IPS DF 19.7 (cell line): ENCODE results near the gene HNRNPA3.
A peak's percentile ranks its signal among the peaks of the same experiment; 100 is the strongest.
"Not testable (repeated sequence)": the region's sequence is repeated elsewhere in the genome, so short reads cannot be mapped to it uniquely, and the experiment has no call there.

Source experiments
- DNase-seq: peaks from one replicate; pipeline ENCODE4 v3.0.0-alpha.2; 2013; ENCODE audit warnings: low read depth, low spot score

Gene HNRNPA3

GRCh38 chr2:177212106-177212890 lies at the start of gene HNRNPA3:
HNRNPA3 (plus strand) TSS chr2:177212794; CDS start chr2:177212800, 6 bp downstream.
- DNase-seq = peak; percentile 88

DNA sequence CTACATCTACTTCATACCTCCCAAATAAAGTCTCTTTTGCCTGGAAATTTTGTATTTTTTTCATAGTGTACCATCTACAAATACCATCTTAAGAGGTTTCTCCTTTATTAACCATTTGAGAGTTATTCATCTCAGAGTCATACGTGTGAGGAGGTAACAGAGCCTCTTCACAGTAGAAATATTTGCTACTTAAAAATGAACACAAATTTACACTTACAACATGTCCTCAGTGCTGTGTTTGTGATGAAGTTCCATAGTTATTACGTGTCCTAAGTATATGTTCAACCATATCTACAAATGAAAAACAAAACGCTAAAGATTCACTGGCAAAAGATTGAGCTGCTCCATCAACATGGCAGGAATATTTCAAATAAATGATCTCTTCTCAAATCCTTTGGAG lies 48.5 kb upstream of the HNRNPA3 start:
- no peak for DNase-seq

GRCh38 chr2:177164584-177165052 lies 48.0 kb upstream of the HNRNPA3 start:
- no peak for DNase-seq

DNA sequence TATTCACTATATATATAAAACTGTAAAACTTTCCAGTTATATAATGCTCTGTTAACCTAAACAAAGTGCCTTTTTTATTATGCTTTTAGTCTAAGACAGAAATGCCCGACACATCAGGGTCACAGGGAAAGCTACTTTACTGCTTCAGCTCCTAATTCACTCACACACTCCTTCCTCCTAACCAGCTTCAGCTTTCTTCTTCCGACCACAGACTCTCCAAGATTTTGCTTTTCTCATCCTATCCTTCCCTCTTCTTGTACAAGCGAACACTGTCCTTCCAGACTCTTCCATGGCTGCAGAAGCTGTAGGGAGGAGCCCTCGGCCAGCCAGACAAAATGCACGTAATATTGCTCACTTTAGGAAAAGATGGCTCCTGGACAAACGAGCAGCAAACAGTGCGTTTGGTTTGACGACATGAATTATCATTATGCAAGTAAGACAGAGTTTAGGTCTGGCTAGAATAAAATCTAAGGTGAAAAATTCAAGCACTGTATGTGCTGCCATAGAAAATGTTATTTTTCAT lies 47.5 kb upstream of the HNRNPA3 start:
- DNase-seq = no peak

GRCh38 chr2:177165721-177166711 lies 46.6 kb upstream of the HNRNPA3 start:
- DNase-seq = no peak

DNA sequence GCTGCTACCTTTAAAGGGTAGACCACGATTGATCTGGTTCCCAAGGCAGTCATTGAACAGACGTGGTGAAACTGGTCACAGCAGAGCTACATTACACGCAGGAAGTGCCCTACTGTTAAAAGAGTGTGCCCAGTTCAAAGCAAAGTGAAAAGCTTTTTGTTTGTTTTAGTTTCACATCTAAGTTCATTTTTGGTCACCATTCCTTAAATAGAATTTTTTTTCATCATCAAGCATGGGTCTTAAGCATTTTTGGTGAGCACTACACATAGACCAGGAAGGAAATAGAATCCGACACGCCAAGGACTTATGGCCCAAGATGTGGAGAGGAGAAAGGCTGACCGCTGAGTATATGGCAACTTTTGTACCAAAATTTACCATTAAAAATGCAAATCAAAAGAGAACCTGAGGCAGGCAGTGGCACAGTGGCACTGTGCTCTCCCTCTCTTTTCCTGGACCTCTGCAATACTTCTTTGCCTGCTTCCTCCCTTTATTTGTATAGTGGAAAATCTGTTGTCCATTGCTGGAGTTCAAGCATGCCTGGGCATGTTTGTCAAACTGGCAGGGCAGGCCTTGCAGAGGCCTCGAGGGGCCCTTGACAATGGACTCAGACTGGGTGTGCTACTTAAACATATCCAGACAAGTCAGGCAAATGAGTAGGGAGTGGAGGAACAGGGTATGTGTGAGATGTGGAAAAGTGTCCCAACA lies 42.6 kb upstream of the HNRNPA3 start:
- no peak for DNase-seq

DNA sequence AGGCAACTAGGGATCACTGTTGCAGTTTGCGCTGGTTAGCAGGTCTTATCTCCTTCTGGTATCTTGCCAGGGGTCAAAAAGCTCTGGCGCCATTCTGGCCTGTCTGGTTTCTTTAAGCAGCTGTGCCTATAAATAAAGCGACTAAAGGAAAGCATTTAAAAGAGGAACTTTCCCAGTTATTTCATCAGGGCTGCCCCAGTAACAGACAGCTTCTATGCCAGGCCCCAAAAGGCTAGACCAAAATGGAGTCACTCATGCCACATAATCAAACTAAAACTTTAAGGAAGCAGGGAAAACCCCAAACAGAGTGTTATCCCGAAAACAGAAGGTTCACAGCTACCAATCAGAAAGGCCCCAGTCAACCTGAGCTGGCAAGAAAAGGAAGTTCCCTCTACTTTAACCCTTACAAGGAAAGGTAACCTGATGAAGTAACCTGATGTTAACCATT lies 41.2 kb upstream of the HNRNPA3 start:
- no peak for DNase-seq

- no peak for DNase-seq
Measured at GRCh38 chr2:177172034-177172880, 40.3 kb upstream of the HNRNPA3 start.

GRCh38 chr2:177174486-177174885 lies 38.1 kb upstream of the HNRNPA3 start:
- no peak for DNase-seq

- no peak for DNase-seq
Measured at GRCh38 chr2:177175917-177176668, 36.5 kb upstream of the HNRNPA3 start.

DNA sequence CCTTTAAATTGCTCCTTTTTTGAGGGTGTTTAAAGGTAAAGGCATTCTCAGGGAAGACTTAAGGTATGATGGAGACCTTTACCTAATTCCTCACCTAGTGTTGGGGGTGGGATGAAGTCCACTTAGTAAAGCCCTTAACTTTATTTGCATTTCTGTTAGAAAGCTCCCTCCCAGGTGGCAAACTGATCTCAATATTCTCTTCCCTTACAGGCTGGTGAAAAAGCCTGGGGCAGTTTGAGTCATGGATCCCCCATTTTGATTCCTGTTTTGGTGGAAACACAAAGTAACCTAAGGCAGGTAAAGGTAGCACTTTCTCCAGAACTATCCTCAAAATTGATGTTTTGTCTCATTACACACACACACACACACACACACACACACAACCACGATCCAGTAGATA lies 33.8 kb upstream of the HNRNPA3 start:
- no peak for DNase-seq

- DNase-seq = no peak
Measured at GRCh38 chr2:177179227-177179626, 33.4 kb upstream of the HNRNPA3 start.

DNA sequence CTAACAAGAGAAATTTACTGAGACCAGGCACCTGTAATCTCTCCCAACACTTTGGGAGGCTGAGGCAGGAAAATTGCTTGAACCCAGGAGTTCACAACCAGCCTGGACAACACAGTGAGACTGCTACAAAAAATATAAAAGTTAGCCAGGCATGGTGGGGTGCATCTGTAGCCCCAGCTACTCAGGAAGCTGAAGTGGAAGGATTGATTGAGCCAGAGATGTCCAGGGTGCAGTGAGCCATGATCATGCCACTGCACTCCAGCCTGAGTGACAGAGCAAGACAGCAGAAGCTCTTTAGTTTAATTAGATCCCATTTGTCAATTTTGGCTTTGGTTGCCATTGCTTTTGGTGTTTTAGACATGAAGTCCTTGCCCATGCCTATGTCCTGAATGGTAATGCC lies 32.9 kb upstream of the HNRNPA3 start:
- not testable (repeated sequence) for DNase-seq

DNA sequence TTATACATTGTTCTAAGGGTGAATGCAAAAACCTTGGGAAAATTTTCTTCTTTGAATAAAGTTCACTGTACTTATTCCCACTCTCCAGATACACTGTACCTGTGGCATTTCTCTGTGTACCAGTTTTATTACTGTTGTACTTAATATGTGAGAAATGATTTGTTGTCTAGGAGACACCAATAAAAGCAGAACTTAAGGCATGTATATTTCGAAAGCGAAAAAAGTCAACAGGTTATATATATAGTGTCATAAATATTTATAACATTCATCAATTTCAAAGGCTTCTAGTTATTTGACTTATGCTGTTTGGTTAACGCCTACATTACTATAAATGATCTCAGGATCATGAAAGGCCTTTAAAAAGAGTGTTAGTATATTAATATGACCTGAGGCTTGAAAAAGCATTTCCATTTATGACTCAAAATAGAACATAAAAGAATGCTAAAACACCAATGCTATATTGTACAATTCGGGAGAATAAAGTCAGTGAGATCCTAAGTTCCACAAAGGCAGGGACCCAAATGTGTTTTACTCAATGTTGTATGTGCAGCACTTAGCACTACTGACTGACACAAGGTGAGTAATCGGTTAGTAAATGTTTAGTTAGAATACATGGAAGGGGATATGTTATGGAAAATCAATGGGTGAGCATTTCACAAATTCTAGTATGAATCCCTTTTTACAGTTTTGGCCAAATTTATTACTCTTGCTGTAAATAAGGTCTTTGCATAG lies 32.2 kb upstream of the HNRNPA3 start:
- no peak for DNase-seq

- no peak for DNase-seq
Measured at GRCh38 chr2:177183860-177184259, 28.7 kb upstream of the HNRNPA3 start.

DNA sequence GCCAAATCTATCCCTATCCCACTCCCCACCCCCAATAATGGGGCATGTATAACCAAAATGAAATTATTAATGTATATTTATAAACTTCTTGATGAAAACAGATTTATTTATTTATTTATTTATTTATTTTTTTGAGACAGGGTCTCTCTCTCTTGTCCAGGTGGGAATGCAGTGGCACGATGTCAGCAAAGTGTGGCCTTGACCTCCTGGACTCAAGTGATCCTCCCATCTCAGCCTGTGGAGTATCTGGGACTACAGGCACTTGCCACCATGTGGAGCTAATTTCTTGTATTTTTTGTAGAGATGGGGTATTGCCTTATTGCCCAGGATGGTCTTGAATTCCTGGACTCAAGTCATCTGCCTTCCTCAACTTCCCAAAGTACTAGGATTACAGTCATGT lies 28.0 kb upstream of the HNRNPA3 start:
- DNase-seq = no peak

- DNase-seq = not testable (repeated sequence)
Measured at GRCh38 chr2:177186038-177186437, 26.6 kb upstream of the HNRNPA3 start.

GRCh38 chr2:177187631-177188312 lies 24.8 kb upstream of the HNRNPA3 start:
- DNase-seq = no peak
